IMR-90 (cell line): ENCODE measurements around the gene SLX4IP. TPM values are rescaled to one million over a fixed set of nuclear protein-coding genes. Genes with fewer than 3 reads are reported as not detected.

Experiments
- ATAC-seq: fragments of 200-7000 bp; cut with Tn5 transposase; 2 replicates; pipeline ENCODE4 v1.9.1; 2020; ENCODE audit warnings: low read depth, mild to moderate bottlenecking, moderate library complexity
- BruUV-seq: library from RNA; stranded (reverse); fragments of 400-500 nt; replicated peaks from 2 replicates; lab custom pipeline; 2021; lab: Mats Ljungman, UMichigan
- CTCF ChIA-PET: fragments of 300-600 bp; formaldehyde crosslinking; extraction: SDS; loops from one replicate; lab custom pipeline; 2021; ENCODE audit warnings: antibody characterized with exemption; lab: Yijun Ruan, JAX
- POLR2A ChIA-PET: fragments of 300-600 bp; sonication (Branson Sonifier 250); formaldehyde crosslinking; loops from one replicate; lab custom pipeline; 2022; ENCODE audit warnings: antibody characterized with exemption; ENCODE audit not compliant: unreplicated experiment; lab: Charles Lee
- DNase-seq: peaks from one replicate; pipeline ENCODE4 v3.0.0; 2013
- H2AFZ ChIP-seq: replicated peaks from 2 replicates; pipeline ENCODE3; 2013; ENCODE audit warnings: low read length, mild to moderate bottlenecking; ENCODE audit not compliant: poor library complexity
- H2AK5ac ChIP-seq: 2 replicates; pipeline ENCODE4 v1.6.1; 2013; ENCODE audit warnings: low read depth, low read length, inconsistent platforms
- H2AK9ac ChIP-seq: replicated peaks from 2 replicates; pipeline ENCODE3; 2013; ENCODE audit warnings: mild to moderate bottlenecking, low read depth, low read length, moderate library complexity; ENCODE audit not compliant: poor library complexity
- H2BK120ac ChIP-seq: 2 replicates; pipeline ENCODE4 v1.6.1; 2013; ENCODE audit warnings: low read depth, low read length, inconsistent platforms
- H2BK15ac ChIP-seq: 3 replicates; pipeline ENCODE4 v1.6.1; 2013; ENCODE audit warnings: low read depth, low read length, inconsistent platforms
- H2BK20ac ChIP-seq: 2 replicates; pipeline ENCODE4 v1.6.1; 2013; ENCODE audit warnings: low read depth, mild to moderate bottlenecking, inconsistent platforms, low read length, moderate library complexity
- H2BK5ac ChIP-seq: 2 replicates; pipeline ENCODE4 v1.6.1; 2013; ENCODE audit warnings: mild to moderate bottlenecking, low read depth, low read length, inconsistent platforms; ENCODE audit not compliant: poor library complexity, severe bottlenecking
- H3K14ac ChIP-seq: replicated peaks from 2 replicates; pipeline ENCODE4 v1.6.1; 2013; ENCODE audit warnings: low read depth, low read length, inconsistent platforms
- H3K18ac ChIP-seq: 2 replicates; pipeline ENCODE4 v1.6.1; 2013; ENCODE audit warnings: low read depth, low read length, control low read depth
- H3K23ac ChIP-seq: 2 replicates; pipeline ENCODE4 v1.6.1; 2013; ENCODE audit warnings: low read depth, low read length, inconsistent platforms
- H3K27ac ChIP-seq: 2 replicates; pipeline ENCODE4 v1.5.1; 2013; ENCODE audit warnings: mild to moderate bottlenecking, control low read depth, low read length; ENCODE audit not compliant: insufficient read depth
- H3K27me3 ChIP-seq: 2 replicates; pipeline ENCODE4 v1.6.1; 2013; ENCODE audit warnings: low read length; ENCODE audit not compliant: control insufficient read depth, insufficient read depth
- H3K36me3 ChIP-seq: 2 replicates; pipeline ENCODE4 v1.6.1; 2013; ENCODE audit warnings: low read length, mixed read lengths; ENCODE audit not compliant: control insufficient read depth, insufficient read depth
- H3K4ac ChIP-seq: 2 replicates; pipeline ENCODE4 v1.6.1; 2013; ENCODE audit warnings: low read depth, low read length, inconsistent platforms
- H3K4me1 ChIP-seq: 2 replicates; pipeline ENCODE4 v1.6.1; 2013; ENCODE audit warnings: low read length, mixed read lengths; ENCODE audit not compliant: control insufficient read depth, insufficient read depth
- H3K4me2 ChIP-seq: 2 replicates; pipeline ENCODE4 v1.6.1; 2013; ENCODE audit warnings: low read depth, mild to moderate bottlenecking, control low read depth, low read length, moderate library complexity
- H3K4me3 ChIP-seq: 2 replicates; pipeline ENCODE4 v1.5.1; 2013; ENCODE audit warnings: low read depth, mild to moderate bottlenecking, control low read depth, low read length, moderate library complexity; ENCODE audit not compliant: insufficient read depth
- H3K56ac ChIP-seq: 2 replicates; pipeline ENCODE4 v1.6.1; 2013; ENCODE audit warnings: low read length, inconsistent platforms; ENCODE audit not compliant: insufficient read depth; ENCODE audit errors: extremely low read depth
- H3K79me1 ChIP-seq, 2 experiments: 2 replicates each; pipeline ENCODE4 v1.6.1; 2013; ENCODE audit warnings: low read length in 2 of 2, inconsistent platforms in 1 of 2, low read depth in 1 of 2
- H3K9ac ChIP-seq: 2 replicates; pipeline ENCODE4 v1.6.1; 2013; ENCODE audit warnings: low read depth, low read length, control low read depth
- H3K9me1 ChIP-seq: 2 replicates; pipeline ENCODE4 v1.6.1; 2013; ENCODE audit warnings: low read length, inconsistent platforms; ENCODE audit not compliant: insufficient read depth
- H3K9me3 ChIP-seq: 2 replicates; pipeline ENCODE4 v1.6.1; 2013; ENCODE audit warnings: low read length; ENCODE audit not compliant: control insufficient read depth, insufficient read depth
- H4K20me1 ChIP-seq: 2 replicates; pipeline ENCODE4 v1.6.1; 2013; ENCODE audit warnings: low read length, inconsistent platforms; ENCODE audit not compliant: insufficient read depth
- H4K5ac ChIP-seq: 2 replicates; pipeline ENCODE4 v1.6.1; 2013; ENCODE audit warnings: mild to moderate bottlenecking, low read depth, low read length, control low read depth
- H4K8ac ChIP-seq, 2 experiments: 2 replicates each; pipeline ENCODE4 v1.6.1; 2013; ENCODE audit warnings: low read depth in 2 of 2, low read length in 2 of 2, control low read depth in 1 of 2, inconsistent platforms in 1 of 2
- H4K91ac ChIP-seq: 2 replicates; pipeline ENCODE4 v1.6.1; 2013; ENCODE audit warnings: low read depth, low read length, inconsistent platforms; ENCODE audit not compliant: insufficient read depth
- BHLHE40 ChIP-seq: fragments of 150-350 bp; IDR thresholded peaks from 2 replicates; pipeline ENCODE4 v1.6.1; 2016; ENCODE audit warnings: mild to moderate bottlenecking, low read depth, low read length
- CEBPB ChIP-seq: IDR thresholded peaks from 2 replicates; pipeline ENCODE4 v1.6.1; 2012; ENCODE audit warnings: low read depth, low read length, improper control_type of control experiment
- CHD1 ChIP-seq: IDR thresholded peaks from 2 replicates; pipeline ENCODE4 v1.6.1; 2012; ENCODE audit warnings: low read depth, low read length, improper control_type of control experiment
- FOS ChIP-seq: fragments of 150-350 bp; IDR thresholded peaks from 2 replicates; pipeline ENCODE4 v1.6.1; 2016; ENCODE audit warnings: low read depth, low read length
- MAFK ChIP-seq: IDR thresholded peaks from 2 replicates; pipeline ENCODE4 v1.6.1; 2012; ENCODE audit warnings: low read depth, low read length, improper control_type of control experiment
- MAZ ChIP-seq: IDR thresholded peaks from 2 replicates; pipeline ENCODE4 v1.6.1; 2012; ENCODE audit warnings: low read depth, mild to moderate bottlenecking, low read length, improper control_type of control experiment, moderate library complexity, borderline replicate concordance
- MXI1 ChIP-seq: IDR thresholded peaks from 2 replicates; pipeline ENCODE4 v1.6.1; 2012; ENCODE audit warnings: low read depth, mild to moderate bottlenecking, low read length, moderate library complexity, borderline replicate concordance
- NFE2L2 ChIP-seq: fragments of 150-350 bp; IDR thresholded peaks from 2 replicates; pipeline ENCODE4 v1.6.1; 2016; ENCODE audit warnings: low read depth, mild to moderate bottlenecking, low read length
- POLR2A ChIP-seq: IDR thresholded peaks from 2 replicates; pipeline ENCODE4 v1.6.1; 2012; ENCODE audit warnings: mild to moderate bottlenecking, low read depth, low read length
- RAD21 ChIP-seq: IDR thresholded peaks from 2 replicates; pipeline ENCODE4 v1.6.1; 2012; ENCODE audit warnings: low read length, improper control_type of control experiment
- RCOR1 ChIP-seq: IDR thresholded peaks from 2 replicates; pipeline ENCODE4 v1.6.1; 2012; ENCODE audit warnings: mild to moderate bottlenecking, low read length, improper control_type of control experiment; ENCODE audit not compliant: insufficient replicate concordance
- RFX5 ChIP-seq: IDR thresholded peaks from 2 replicates; pipeline ENCODE4 v1.8.0; 2012; ENCODE audit warnings: low read depth, mild to moderate bottlenecking, low read length, moderate library complexity
- SMC3 ChIP-seq: fragments of 150-350 bp; IDR thresholded peaks from 2 replicates; pipeline ENCODE4 v1.6.1; 2016; ENCODE audit warnings: low read depth, mild to moderate bottlenecking, antibody characterized with exemption, low read length, moderate library complexity
- WGBS, 2 experiments: methylation state at CpG; one replicate each; pipeline versions ENCODE4 v1.1.5 to v1.1.7; 2013; ENCODE audit warnings: missing lambda C conversion rate in 2 of 2; ENCODE audit not compliant: insufficient read length in 1 of 2; ENCODE audit errors: extremely low coverage in 2 of 2; 5-methylcytosine and 5-hydroxymethylcytosine counted together
- dilution Hi-C: fragments of 300-500 bp; cut with HindIII; formaldehyde crosslinking; loops from one replicate; pipeline ENCODE4 v1.14.3; 2018; ENCODE audit warnings: low sequenced_read_pairs; ENCODE audit not compliant: unreplicated experiment
- in situ Hi-C: fragments of 300-500 bp; cut with MboI; formaldehyde crosslinking; loops from 3 replicates; pipeline ENCODE4 v1.14.3; 2019; ENCODE audit warnings: low sequenced_read_pairs, inconsistent platforms, mixed read lengths
- intact Hi-C: fragments of 100-400 bp; cut with micrococcal nuclease; formaldehyde crosslinking; loops from 2 replicates; pipeline ENCODE4 v1.10.0; 2022
- polyA plus RNA-seq, 3 experiments: library from polyadenylated mRNA; depleted of rRNA; stranded (reverse); fragments of >200 nt; gene quantifications; 2 replicates each; pipeline ENCODE4 v1.2.3, GENCODE V29; 2012; ENCODE audit warnings: low replicate concordance in 1 of 3
- total RNA-seq: library from RNA; depleted of rRNA; stranded (reverse); fragments of >200 nt; gene quantifications from 2 replicates; pipeline ENCODE4 v1.2.3, GENCODE V29; 2012
- TF ChIP-seq, protein P1 (sequence below): fragments of 150-350 bp; IDR thresholded peaks from 2 replicates; pipeline ENCODE4 v1.6.1; 2017; ENCODE audit warnings: mild to moderate bottlenecking, antibody characterized with exemption, low read length, low read depth
- TF ChIP-seq, protein P2 (sequence below): fragments of 150-350 bp; IDR thresholded peaks from 2 replicates; pipeline ENCODE4 v1.6.1; 2016; ENCODE audit warnings: low read depth, mild to moderate bottlenecking, low read length, moderate library complexity, borderline replicate concordance
- TF ChIP-seq, protein P3 (sequence below): conservative IDR thresholded peaks from 2 replicates; pipeline ENCODE4 v1.5.1; 2012; ENCODE audit warnings: mild to moderate bottlenecking, low read depth, low read length, improper control_type of control experiment

SLX4IP gene
- total and polyA plus RNA-seq, 2 of the 4 experiments (the other 2 are of a cell fraction) = 1.3 to 5.9 TPM

DNA sequence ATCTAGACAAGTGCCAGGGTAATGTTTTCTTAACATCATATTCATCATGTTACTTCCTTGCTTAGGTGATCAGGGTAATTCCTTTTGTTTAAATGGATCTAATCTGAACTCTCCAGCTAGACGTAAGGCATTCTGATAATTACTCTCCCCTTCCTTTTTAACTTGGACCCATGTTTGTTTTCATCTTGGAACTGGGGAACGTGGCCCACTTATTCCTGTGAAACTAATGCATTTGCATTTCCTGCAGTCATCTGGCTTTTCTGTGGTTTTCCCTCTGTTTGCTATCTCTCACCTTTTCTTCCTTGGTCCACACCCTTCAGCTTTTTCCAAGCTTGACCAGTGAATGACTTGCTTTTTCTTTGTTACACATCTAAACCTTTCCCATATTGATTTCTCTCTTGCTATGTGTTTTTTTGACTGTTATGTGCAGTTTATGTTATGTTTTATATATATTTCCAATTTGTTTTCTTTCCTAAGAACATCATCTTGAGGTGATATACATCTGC, 33.3 kb downstream of the SLX4IP start:
- TF ChIP-seq FOS = no peak
- TF ChIP-seq CEBPB = no peak
- TF ChIP-seq POLR2A = no peak
- TF ChIP-seq MXI1 = no peak
- TF ChIP-seq, protein P1, sequence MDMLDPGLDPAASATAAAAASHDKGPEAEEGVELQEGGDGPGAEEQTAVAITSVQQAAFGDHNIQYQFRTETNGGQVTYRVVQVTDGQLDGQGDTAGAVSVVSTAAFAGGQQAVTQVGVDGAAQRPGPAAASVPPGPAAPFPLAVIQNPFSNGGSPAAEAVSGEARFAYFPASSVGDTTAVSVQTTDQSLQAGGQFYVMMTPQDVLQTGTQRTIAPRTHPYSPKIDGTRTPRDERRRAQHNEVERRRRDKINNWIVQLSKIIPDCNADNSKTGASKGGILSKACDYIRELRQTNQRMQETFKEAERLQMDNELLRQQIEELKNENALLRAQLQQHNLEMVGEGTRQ = no peak
- no peak for TF ChIP-seq CHD1
- no peak for TF ChIP-seq NFE2L2
- TF ChIP-seq RCOR1 = no peak
- no peak for TF ChIP-seq RFX5
- no peak for TF ChIP-seq BHLHE40
- TF ChIP-seq, protein P2, sequence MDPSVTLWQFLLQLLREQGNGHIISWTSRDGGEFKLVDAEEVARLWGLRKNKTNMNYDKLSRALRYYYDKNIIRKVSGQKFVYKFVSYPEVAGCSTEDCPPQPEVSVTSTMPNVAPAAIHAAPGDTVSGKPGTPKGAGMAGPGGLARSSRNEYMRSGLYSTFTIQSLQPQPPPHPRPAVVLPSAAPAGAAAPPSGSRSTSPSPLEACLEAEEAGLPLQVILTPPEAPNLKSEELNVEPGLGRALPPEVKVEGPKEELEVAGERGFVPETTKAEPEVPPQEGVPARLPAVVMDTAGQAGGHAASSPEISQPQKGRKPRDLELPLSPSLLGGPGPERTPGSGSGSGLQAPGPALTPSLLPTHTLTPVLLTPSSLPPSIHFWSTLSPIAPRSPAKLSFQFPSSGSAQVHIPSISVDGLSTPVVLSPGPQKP = no peak
- TF ChIP-seq, protein P3, sequence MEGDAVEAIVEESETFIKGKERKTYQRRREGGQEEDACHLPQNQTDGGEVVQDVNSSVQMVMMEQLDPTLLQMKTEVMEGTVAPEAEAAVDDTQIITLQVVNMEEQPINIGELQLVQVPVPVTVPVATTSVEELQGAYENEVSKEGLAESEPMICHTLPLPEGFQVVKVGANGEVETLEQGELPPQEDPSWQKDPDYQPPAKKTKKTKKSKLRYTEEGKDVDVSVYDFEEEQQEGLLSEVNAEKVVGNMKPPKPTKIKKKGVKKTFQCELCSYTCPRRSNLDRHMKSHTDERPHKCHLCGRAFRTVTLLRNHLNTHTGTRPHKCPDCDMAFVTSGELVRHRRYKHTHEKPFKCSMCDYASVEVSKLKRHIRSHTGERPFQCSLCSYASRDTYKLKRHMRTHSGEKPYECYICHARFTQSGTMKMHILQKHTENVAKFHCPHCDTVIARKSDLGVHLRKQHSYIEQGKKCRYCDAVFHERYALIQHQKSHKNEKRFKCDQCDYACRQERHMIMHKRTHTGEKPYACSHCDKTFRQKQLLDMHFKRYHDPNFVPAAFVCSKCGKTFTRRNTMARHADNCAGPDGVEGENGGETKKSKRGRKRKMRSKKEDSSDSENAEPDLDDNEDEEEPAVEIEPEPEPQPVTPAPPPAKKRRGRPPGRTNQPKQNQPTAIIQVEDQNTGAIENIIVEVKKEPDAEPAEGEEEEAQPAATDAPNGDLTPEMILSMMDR = no peak
- TF ChIP-seq SMC3 = no peak
- no peak for TF ChIP-seq MAFK
- TF ChIP-seq MAZ = no peak
- TF ChIP-seq RAD21 = no peak
- WGBS, 2 experiments = 80% methylated on average over 1 of the region's 2 CpGs; no CpG with 5 or more reads in 1 of the 2 experiments
- H2AK9ac ChIP-seq = no peak overlapping the region
- no peak for DNase-seq
- H3K9ac ChIP-seq = no peak overlapping the region; the same call in 1 of the 2 replicates
- ChIA-PET CTCF (no interaction called here), POLR2A (no interaction called here)
- peaks cover 4% of the 10 kb centered on the region for H3K4me1 ChIP-seq
- no peak overlapping the region for H2BK120ac ChIP-seq
- ATAC-seq = no peak
- H2AFZ ChIP-seq = no peak overlapping the region
- no peak overlapping the region for H2BK5ac ChIP-seq
- intact Hi-C loops (loop anchor here (2.0 to 5.0 kb wide), 6 partner anchors 68 to 1076 kb away; no protein-coding TSS in a partner anchor), in situ Hi-C loops (loop anchor here (10.0 kb wide), 2 partner anchors 806 to 1076 kb away; no protein-coding TSS in a partner anchor), dilution Hi-C loops (no loop called here)
- no peak overlapping the region for H4K8ac ChIP-seq
- no peak overlapping the region for H4K91ac ChIP-seq
- H4K20me1 ChIP-seq = no peaks in the 10 kb centered on the region
- no TSS peak for BruUV-seq
- no peak overlapping the region for H2BK20ac ChIP-seq
- H3K9me3 ChIP-seq = peaks cover 4% of the 10 kb centered on the region
- H3K27ac ChIP-seq = no peak overlapping the region
- no peak overlapping the region for H3K14ac ChIP-seq
- 0 out of 2 replicates have a peak, but pooled peaks cover 1% of the 10 kb centered on the region for H3K36me3 ChIP-seq
- no peak overlapping the region; the same call in 1 of the 2 replicates for H3K4me2 ChIP-seq
- H3K79me1 ChIP-seq = peaks cover 0 to 13% of the 10 kb centered on the region in 2 experiments; a peak in 2 of 4 replicates
- no peak overlapping the region for H3K4ac ChIP-seq
- no peak overlapping the region for H3K56ac ChIP-seq
- H2BK15ac ChIP-seq = no peak overlapping the region
- no peak overlapping the region for H4K5ac ChIP-seq
- H3K27me3 ChIP-seq = no peaks in the 10 kb centered on the region
- no peak overlapping the region for H3K4me3 ChIP-seq
- no peak overlapping the region for H2AK5ac ChIP-seq
- H3K23ac ChIP-seq = no peak overlapping the region
- H3K9me1 ChIP-seq = no peaks in the 10 kb centered on the region
- no peak overlapping the region for H3K18ac ChIP-seq
